Measurements from ENCODE around the gene VHLL.

Gene VHLL

GRCh38 chr1:156293895-156294294 is 5.2 kb downstream of the VHLL start:
- TF ChIP-seq, protein P1, sequence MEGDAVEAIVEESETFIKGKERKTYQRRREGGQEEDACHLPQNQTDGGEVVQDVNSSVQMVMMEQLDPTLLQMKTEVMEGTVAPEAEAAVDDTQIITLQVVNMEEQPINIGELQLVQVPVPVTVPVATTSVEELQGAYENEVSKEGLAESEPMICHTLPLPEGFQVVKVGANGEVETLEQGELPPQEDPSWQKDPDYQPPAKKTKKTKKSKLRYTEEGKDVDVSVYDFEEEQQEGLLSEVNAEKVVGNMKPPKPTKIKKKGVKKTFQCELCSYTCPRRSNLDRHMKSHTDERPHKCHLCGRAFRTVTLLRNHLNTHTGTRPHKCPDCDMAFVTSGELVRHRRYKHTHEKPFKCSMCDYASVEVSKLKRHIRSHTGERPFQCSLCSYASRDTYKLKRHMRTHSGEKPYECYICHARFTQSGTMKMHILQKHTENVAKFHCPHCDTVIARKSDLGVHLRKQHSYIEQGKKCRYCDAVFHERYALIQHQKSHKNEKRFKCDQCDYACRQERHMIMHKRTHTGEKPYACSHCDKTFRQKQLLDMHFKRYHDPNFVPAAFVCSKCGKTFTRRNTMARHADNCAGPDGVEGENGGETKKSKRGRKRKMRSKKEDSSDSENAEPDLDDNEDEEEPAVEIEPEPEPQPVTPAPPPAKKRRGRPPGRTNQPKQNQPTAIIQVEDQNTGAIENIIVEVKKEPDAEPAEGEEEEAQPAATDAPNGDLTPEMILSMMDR (IDR thresholded peaks at IDR 0.05; ENCODE audit: borderline replicate concordance, control extremely low read depth, extremely low read depth, insufficient read depth, missing control alignments), result no peak
- DNase-seq (ENCODE audit: low spot score), result no peak
- in situ Hi-C loops (cut with MboI; ENCODE audit: low sequenced_read_pairs, unreplicated experiment), result no loop called here

DNA sequence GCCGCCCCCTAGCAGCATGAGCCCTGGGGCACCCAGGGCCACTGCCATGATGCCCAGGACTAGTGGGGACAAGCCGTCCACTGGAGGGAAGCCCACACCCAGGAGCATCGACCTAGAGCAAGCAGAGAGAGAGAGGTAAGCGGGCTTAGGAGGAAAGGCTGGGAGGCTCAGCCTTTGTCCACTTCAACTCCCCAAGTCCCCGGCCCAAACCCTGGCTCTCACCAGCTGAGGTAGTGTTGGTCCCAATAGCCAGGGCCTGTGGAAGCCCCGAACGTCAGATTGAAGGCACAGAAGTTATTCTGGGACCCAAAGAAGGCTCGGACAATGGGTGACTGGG is 6.0 kb downstream of the VHLL start:
- no peak for DNase-seq (ENCODE audit: low spot score)
- TF ChIP-seq, protein P1 (IDR thresholded peaks at IDR 0.05; ENCODE audit: borderline replicate concordance, control extremely low read depth, extremely low read depth, insufficient read depth, missing control alignments), result no peak
- in situ Hi-C loops (cut with MboI; ENCODE audit: low sequenced_read_pairs, unreplicated experiment), result no loop called here

DNA sequence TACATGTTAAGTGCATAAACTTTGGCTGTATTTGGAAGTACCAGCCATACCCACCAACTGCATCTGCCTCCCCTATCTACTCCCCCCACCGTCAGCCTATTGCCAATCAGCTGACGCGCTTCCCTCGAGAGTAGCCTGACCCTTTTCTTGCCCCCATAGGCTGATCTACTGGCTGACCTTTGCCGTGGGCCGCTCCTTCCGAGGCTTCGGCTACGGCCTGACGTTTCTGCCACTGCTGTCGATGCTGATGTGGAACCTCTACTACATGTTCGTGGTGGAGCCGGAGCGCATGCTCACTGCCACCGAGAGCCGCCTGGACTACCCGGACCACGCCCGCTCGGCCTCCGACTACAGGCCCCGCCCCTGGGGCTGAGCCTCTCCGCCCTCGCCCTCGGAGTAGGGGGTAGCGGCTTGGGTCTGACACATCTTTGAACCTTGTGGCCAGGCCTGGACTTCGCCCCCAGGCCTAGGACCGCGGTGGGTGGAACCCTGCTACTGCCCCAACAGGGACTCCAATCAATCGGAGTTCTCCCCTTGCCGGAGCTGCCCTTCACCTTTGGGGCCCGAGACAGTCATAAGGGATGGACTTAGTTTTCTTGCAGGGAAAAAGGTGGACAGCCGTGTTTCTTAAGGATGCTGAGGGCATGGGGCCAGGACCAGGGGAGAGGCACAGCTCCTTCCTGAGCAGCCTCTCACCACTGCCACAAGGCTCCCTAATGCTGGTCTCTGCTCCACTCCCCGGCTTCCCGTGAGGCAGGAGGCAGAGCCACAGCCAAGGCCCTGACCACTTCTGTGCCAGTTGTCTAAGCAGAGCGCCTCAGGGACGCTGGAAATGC is 7.7 kb downstream of the VHLL start:
- peak; percentile 83 for DNase-seq (ENCODE audit: low spot score)
- in situ Hi-C loops (cut with MboI; ENCODE audit: low sequenced_read_pairs, unreplicated experiment), result no loop called here
- TF ChIP-seq, protein P1 (IDR thresholded peaks at IDR 0.05; ENCODE audit: borderline replicate concordance, control extremely low read depth, extremely low read depth, insufficient read depth, missing control alignments), result no peak

DNA sequence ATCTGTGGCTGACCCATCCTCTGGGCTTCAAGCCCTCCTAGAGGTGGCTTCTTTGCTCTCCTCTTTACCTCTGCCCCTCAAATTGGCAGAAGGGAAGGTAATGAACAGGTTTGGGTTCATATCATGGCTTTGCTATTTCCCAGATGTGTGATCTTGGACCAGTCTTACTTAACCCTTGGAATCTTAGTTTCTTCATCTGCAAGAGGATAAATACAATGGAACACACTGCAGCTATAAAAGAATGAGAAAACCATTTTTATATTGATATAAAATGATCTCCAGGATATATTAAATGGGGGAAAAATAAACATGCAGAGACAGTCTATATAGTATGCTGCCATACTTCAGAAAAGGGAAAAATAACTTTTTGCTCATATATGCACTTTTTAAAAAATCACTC is 9.2 kb downstream of the VHLL start:
- in situ Hi-C loops (cut with MboI; ENCODE audit: low sequenced_read_pairs, unreplicated experiment), result no loop called here

GRCh38 chr1:156286061-156286460 is 13.0 kb downstream of the VHLL start:
- TF ChIP-seq, protein P1 (IDR thresholded peaks at IDR 0.05; ENCODE audit: borderline replicate concordance, control extremely low read depth, extremely low read depth, insufficient read depth, missing control alignments), result no peak
- DNase-seq (ENCODE audit: low spot score), result no peak
- in situ Hi-C loops (cut with MboI; ENCODE audit: low sequenced_read_pairs, unreplicated experiment), result no loop called here

More for the DNA sequence above, 9.2 kb downstream of the VHLL start:
- TF ChIP-seq, protein P1 (IDR thresholded peaks at IDR 0.05; ENCODE audit: borderline replicate concordance, control extremely low read depth, extremely low read depth, insufficient read depth, missing control alignments), result no peak
- no peak for DNase-seq (ENCODE audit: low spot score)

DNA sequence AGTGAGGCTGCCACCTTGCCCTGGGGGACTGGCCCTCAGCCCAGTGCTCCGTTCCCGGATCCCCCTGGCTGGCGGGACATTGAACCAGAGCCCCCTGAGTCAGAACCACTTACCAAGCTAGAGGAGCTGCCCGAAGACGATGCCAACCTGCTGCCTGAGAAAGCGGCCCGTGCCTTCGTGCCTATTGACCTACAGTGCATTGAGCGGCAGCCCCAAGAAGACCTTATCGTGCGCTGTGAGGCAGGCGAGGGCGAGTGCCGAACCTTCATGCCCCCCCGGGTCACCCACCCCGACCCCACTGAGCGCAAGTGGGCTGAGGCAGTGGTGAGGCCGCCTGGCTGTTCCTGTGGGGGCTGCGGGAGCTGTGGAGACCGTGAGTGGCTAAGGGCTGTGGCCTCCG is 13.7 kb downstream of the VHLL start:
- DNase-seq (ENCODE audit: low spot score), result no peak
- in situ Hi-C loops (cut with MboI; ENCODE audit: low sequenced_read_pairs, unreplicated experiment), result no loop called here
- TF ChIP-seq, protein P1 (IDR thresholded peaks at IDR 0.05; ENCODE audit: borderline replicate concordance, control extremely low read depth, extremely low read depth, insufficient read depth, missing control alignments), result no peak
